T-helper 1 cell (primary cell): Measurements from ENCODE around the gene AADAT.
A peak's percentile ranks its signal among the peaks of the same experiment; 100 is the strongest.
"Not testable (repeated sequence)": the region's sequence is repeated elsewhere in the genome, so short reads cannot be mapped to it uniquely, and the experiment has no call there.

ENCODE experiments used
- DNase-seq, 5 donors: peaks; one replicate each; pipeline ENCODE4 v3.0.0-alpha.2; 2012 to 2020

The AADAT gene

GRCh38 chr4:170089274-170089667 is 485 bp downstream of the AADAT start:
- DNase-seq, result no peak

DNA sequence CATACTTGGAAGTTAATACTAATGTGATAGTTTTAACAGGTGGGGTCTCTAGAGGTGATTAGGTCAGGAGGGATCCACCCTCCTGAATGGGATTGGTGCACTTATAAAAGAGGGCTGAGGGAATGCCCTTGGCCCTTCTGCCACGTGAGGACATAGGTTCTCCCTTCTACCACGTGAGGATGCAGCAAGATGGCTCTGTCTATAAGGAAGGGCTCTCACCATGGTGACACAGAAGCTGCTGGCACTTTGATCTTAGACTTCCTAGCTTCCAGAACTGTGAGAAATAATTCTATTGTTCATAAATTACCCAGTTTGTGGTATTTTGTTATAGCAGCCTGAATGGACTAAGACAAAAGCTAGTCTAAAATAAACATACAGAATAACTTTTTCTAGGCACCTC is 1.0 kb downstream of the AADAT start:
- no peak for DNase-seq

- no peak for DNase-seq
These were observed 2.5 kb downstream of the AADAT start for GRCh38 chr4:170087163-170087700.

DNA sequence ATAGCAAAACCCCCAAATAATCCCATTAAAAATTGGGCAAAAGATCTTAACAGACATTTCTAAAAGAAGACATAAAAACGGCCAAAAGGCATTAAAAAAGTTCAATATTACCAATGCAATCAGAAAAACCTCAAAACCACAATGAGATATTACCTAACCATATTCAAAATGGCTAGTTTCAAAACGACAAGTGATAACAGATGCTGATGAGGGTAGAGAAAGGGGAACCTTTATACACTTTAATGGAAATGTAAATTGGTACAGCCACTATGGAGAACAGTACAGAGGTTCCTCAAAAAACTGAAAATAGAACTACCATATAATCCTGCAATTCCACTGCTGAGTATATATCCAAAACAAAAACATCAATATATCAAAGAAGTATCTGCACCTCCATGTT is 6.2 kb downstream of the AADAT start:
- no peak for DNase-seq

GRCh38 chr4:170080496-170080895 is 9.3 kb downstream of the AADAT start:
- no peak for DNase-seq

- no peak for DNase-seq
These were observed 9.8 kb downstream of the AADAT start for GRCh38 chr4:170079981-170080380.

- DNase-seq, result no peak
These were observed 18.6 kb downstream of the AADAT start for GRCh38 chr4:170071196-170071595.

GRCh38 chr4:170068438-170069128 is 21.2 kb downstream of the AADAT start:
- DNase-seq, result no peak

DNA sequence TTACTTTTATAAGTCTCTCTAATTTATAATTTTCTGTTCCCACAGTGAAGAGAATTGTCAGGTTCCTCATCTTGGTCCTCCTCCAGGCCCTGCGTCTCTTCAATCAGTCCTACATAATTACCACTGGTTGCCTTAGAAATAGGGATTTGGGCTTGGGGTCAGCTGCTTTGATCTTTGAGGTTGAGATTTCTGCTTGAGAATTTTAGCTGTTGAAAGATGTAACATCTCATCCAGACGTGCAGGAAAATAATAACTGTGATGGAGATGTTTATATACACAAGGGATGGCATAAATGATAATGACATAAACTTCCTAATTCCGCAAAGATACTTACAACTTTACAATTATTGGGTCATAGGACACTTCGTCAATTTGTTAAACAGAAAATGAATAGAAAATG is 30.3 kb downstream of the AADAT start:
- DNase-seq, result no peak

DNA sequence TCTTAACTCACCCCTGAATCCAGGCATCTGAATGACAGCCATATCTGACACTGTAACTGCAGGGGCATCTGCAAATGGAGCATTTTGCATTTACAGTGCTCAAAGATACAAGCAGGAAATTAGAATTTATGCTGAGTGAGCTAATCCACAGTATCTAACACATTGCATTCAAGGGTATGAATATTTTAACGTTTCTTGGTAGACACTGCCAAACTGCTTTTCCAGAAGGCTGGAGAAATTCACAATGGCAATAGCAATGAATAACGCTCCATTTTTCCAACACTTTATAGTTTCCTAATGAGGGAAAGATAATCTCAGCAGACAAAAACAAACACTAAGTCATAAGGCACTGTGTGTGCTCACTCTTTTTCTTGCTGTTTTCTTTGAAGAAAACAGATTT is 30.9 kb downstream of the AADAT start:
- DNase-seq, result no peak

GRCh38 chr4:170057866-170058265 is 31.9 kb downstream of the AADAT start:
- no peak for DNase-seq

DNA sequence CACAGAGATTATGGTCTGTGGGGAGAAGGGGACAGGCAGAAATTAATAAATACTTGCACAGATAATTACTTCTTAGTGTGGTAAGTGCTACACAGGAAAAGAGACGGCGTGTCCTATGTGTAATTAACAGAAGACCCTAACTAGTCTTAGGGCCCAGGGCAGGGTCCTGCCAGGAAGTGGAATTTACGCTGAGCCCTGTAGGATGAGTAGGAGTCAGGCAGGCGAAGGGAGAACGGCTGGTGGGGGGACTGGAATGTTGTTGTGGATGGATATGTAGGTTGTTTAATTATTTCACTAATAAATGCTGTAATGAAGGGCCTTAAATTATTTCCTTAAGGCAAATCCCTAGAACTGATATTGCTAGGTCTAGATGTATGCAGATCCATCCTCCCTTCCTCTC is 36.8 kb downstream of the AADAT start:
- no peak for DNase-seq

- no peak for DNase-seq
These were observed 38.4 kb downstream of the AADAT start for GRCh38 chr4:170051402-170051801.

- DNase-seq, result no peak
These were observed 40.0 kb downstream of the AADAT start for GRCh38 chr4:170049766-170050165.

- DNase-seq, result peak in 4 of 5 donors; percentile 24 to 47 (median 41)
These were observed 41.9 kb downstream of the AADAT start for GRCh38 chr4:170047771-170048354.

- not testable (repeated sequence) for DNase-seq
These were observed 43.6 kb downstream of the AADAT start for GRCh38 chr4:170046156-170046555.

DNA sequence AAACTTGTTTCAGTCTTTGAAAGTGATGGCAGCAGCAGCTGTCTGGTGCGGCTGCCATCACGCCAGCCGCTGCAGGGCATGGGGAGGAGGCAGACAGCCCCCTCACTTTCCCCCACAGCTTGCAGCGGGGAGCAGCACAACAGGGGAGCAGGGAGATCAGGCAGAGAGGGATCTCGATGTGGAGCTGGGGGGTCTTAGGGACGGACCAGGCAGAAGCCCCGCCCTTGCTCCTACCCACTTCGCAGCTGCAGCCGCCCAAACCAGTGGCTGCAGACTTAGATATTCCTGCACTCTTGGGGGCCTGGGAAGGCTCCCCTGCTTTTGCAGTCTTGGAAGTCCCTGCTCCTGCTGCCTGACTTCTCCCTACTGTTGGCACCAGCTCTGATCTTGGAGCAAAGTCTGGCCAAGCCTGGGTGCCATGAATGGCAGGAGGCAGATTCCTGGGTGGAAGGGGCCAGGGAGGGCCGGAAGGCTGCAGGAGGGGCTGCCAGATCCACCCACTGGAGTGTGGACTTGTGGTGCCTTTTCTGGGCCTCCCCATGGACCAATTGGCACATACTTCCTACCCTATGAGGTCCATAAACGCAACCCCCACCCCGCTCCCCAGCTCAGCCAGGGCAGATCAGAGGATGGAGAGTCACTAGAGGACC is 49.6 kb downstream of the AADAT start:
- DNase-seq, result no peak

GRCh38 chr4:170038769-170039168 is 51.0 kb downstream of the AADAT start:
- DNase-seq, result no peak

DNA sequence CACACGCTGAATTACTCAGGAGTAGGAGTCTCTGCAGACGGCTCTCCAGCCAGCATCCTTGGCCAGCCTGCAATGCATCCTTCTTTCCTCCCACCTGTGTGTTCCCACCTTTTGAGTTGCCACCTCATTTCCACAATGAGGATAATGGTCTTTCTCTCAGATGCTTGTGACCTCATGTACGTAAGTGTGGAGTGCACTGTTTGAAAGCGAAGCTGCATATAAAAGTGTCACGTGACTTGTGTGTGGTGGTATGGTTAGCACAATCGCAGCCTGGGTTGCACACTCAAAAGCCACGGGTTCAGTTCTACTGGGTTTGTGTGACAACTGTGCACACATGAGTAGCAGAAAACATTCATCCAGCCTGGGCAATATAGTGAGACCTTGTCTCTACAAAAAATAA is 51.5 kb downstream of the AADAT start:
- DNase-seq, result no peak

GRCh38 chr4:170037481-170037880 is 52.3 kb downstream of the AADAT start:
- no peak for DNase-seq

GRCh38 chr4:170035845-170036244 is 53.9 kb downstream of the AADAT start:
- no peak for DNase-seq

DNA sequence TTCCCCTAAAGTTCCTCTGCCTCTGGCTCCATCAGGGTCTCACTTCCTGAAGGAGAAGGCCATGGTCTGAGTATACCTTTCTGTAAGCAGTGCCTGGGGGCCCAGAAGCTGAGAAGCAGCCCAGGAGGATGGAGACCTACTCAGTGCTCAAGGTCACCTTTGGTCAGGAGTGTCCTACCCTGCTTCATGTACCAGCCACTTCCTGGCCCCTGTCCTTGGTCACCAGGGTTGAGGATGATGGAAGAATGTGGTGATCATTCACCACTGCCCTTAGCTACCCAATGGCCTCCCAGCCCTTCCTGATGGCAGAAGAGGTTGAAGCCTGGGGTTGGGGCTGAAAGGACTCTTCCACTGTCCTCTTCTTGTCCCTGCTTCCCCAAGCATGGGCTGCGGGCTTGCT is 54.5 kb downstream of the AADAT start:
- no peak for DNase-seq

DNA sequence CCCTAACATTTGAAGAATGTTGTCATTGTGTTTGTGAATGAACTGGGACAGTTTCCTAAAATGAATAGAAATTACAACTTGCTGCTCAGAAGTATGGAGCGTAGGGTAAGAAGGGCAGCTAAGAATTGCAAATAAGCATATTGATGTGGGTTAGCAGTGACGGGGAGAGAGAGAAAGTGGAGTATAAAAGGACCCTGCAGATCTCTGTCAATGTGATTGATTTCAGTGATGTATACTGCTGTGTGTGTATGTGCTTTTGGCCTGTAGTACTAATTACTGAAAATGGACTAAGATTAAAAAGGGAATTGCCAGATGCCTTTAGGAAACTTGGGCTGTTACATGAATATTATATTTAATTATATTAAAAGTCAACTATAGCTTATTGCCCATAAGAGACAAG is 55.8 kb downstream of the AADAT start:
- DNase-seq, result no peak

DNA sequence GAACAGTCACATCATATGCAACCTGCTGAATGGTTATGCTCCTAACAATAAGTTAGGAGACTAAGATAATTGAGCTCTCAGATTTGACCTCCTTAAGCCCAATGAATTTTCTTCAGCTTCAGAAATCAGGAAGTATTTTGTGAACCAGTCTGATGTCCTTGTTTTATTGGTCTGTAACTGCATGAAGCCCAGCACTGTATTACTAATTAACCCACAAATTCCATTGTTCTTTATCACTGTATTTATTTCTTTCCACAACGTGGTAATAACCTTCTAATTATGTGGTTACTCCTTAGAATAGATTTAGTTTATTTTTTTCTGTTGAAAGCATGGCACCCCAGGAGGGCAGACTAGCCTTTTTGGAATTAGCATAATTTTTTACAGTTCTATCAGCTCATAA is 59.6 kb downstream of the AADAT start:
- no peak for DNase-seq
